Measurements from ENCODE around the gene STK32C. TPM values are rescaled to one million over a fixed set of nuclear protein-coding genes. Genes with fewer than 3 reads are reported as not detected.
A peak's percentile ranks its signal among the peaks of the same experiment; 100 is the strongest.

Gene STK32C
- total RNA-seq, 2 donors from 2014 or later = 2.6 to 3.7 TPM

- no peak overlapping the region for H3K4me3 ChIP-seq
- no peaks in the 10 kb centered on the region for H3K9me3 ChIP-seq
- no peak overlapping the region for H3K27ac ChIP-seq
- H3K4me1 ChIP-seq = peaks cover 0 to 19% of the 10 kb centered on the region in 2 donors
- no peaks in the 10 kb centered on the region for H3K27me3 ChIP-seq
- no peak for DNase-seq (ENCODE audit: low spot score)
- TF ChIP-seq CTCF (IDR thresholded peaks at IDR 0.05) = no peak
- no peaks in the 10 kb centered on the region for H3K36me3 ChIP-seq
Measured at GRCh38 chr10:132195366-132196075, 112.2 kb downstream of the STK32C start.

- Histone ChIP-seq H3K4me1 (peaks cover 0 to 19% of the 10 kb centered on the region in 2 donors), H3K36me3 (no peaks in the 10 kb centered on the region), H3K9me3 (no peaks in the 10 kb centered on the region), H3K27ac (no peak overlapping the region), H3K4me3 (no peak overlapping the region), H3K27me3 (no peaks in the 10 kb centered on the region)
- no peak for TF ChIP-seq CTCF (IDR thresholded peaks at IDR 0.05)
- no peak for DNase-seq (ENCODE audit: low spot score)
Measured at GRCh38 chr10:132194726-132195125, 113.0 kb downstream of the STK32C start.

- Histone ChIP-seq H3K9me3 (no peaks in the 10 kb centered on the region), H3K27me3 (no peaks in the 10 kb centered on the region), H3K4me1 (peaks cover 0 to 19% of the 10 kb centered on the region in 2 donors), H3K36me3 (no peaks in the 10 kb centered on the region), H3K27ac (no peak overlapping the region), H3K4me3 (no peak overlapping the region)
- no peak for DNase-seq (ENCODE audit: low spot score)
- TF ChIP-seq CTCF (IDR thresholded peaks at IDR 0.05) = no peak
Measured at GRCh38 chr10:132193907-132194552, 113.7 kb downstream of the STK32C start.

- TF ChIP-seq CTCF (IDR thresholded peaks at IDR 0.05) = no peak
- no peak overlapping the region for H3K4me3 ChIP-seq
- H3K9me3 ChIP-seq = no peaks in the 10 kb centered on the region
- H3K27me3 ChIP-seq = peaks cover 0 to 4% of the 10 kb centered on the region in 2 donors
- DNase-seq (ENCODE audit: low spot score) = no peak
- H3K36me3 ChIP-seq = no peaks in the 10 kb centered on the region
- H3K4me1 ChIP-seq = peaks cover 0 to 24% of the 10 kb centered on the region in 2 donors
- peak overlapping the region in 1 of 2 donors; percentile 17 for H3K27ac ChIP-seq
Measured at GRCh38 chr10:132192991-132193665, 114.6 kb downstream of the STK32C start.

GRCh38 chr10:132192076-132192975, 115.4 kb downstream of the STK32C start:
- H3K36me3 ChIP-seq = no peaks in the 10 kb centered on the region
- peaks cover 0 to 32% of the 10 kb centered on the region in 2 donors for H3K4me1 ChIP-seq
- DNase-seq (ENCODE audit: low spot score) = no peak
- no peak for TF ChIP-seq CTCF (IDR thresholded peaks at IDR 0.05)
- no peaks in the 10 kb centered on the region for H3K9me3 ChIP-seq
- H3K4me3 ChIP-seq = no peak overlapping the region
- H3K27me3 ChIP-seq = peaks cover 8 to 11% of the 10 kb centered on the region in 2 donors
- H3K27ac ChIP-seq = peak overlapping the region in 1 of 2 donors; percentile 17
